H1 (cell line): ENCODE data around the gene DUSP2. TPM values are rescaled to one million over a fixed set of nuclear protein-coding genes. Genes with fewer than 3 reads are reported as not detected.

ENCODE experiments used
- CTCF ChIA-PET: fragments of 300-600 bp; sonication (Branson Sonifier 250); formaldehyde crosslinking; loops from one replicate; lab custom pipeline; 2021; ENCODE audit not compliant: partially characterized antibody; lab: Charles Lee
- POLR2A ChIA-PET: fragments of 300-600 bp; sonication (Branson Sonifier 250); formaldehyde crosslinking; loops from one replicate; lab custom pipeline; 2021; ENCODE audit warnings: inconsistent platforms; ENCODE audit not compliant: partially characterized antibody; lab: Charles Lee
- DNase-seq, 2 experiments: peaks; one replicate each; pipeline versions ENCODE4 v3.0.0 to v3.0.0-alpha.2; 2010 to 2022; ENCODE audit warnings: low spot score in 2 of 2, low read depth in 1 of 2, mixed read lengths in 1 of 2
- FAIRE-seq: peaks from 2 replicates; lab custom pipeline; 2011; peaks lifted over from hg19 to GRCh38; lab: Jason Lieb, UNC
- H2AFZ ChIP-seq: 2 replicates; pipeline ENCODE4 v1.8.1; 2012; ENCODE audit warnings: low read length, inconsistent platforms
- H2AK5ac ChIP-seq: 2 replicates; pipeline ENCODE4 v1.6.1; 2013; ENCODE audit warnings: low read depth, low read length
- H2BK120ac ChIP-seq: replicated peaks from 2 replicates; pipeline ENCODE3; 2013; ENCODE audit warnings: low read depth, low read length, inconsistent platforms
- H2BK12ac ChIP-seq: 2 replicates; pipeline ENCODE4 v1.6.1; 2013; ENCODE audit warnings: low read depth, low read length
- H2BK15ac ChIP-seq: 2 replicates; pipeline ENCODE4 v1.6.1; 2013; ENCODE audit warnings: low read length
- H2BK20ac ChIP-seq: 2 replicates; pipeline ENCODE4 v1.6.1; 2013; ENCODE audit warnings: low read length
- H2BK5ac ChIP-seq: 2 replicates; pipeline ENCODE4 v1.6.1; 2013; ENCODE audit warnings: low read depth, low read length
- H3K14ac ChIP-seq: 2 replicates; pipeline ENCODE4 v1.6.1; 2013; ENCODE audit warnings: inconsistent platforms; ENCODE audit not compliant: insufficient read length
- H3K18ac ChIP-seq: 2 replicates; pipeline ENCODE4 v1.6.1; 2013; ENCODE audit warnings: low read length; ENCODE audit errors: extremely low read depth
- H3K23ac ChIP-seq: 2 replicates; pipeline ENCODE4 v1.6.1; 2013; ENCODE audit warnings: inconsistent platforms; ENCODE audit not compliant: insufficient read length
- H3K23me2 ChIP-seq: 2 replicates; pipeline ENCODE4 v1.6.1; 2013; ENCODE audit warnings: low read depth, low read length
- H3K27ac ChIP-seq: 2 replicates; pipeline ENCODE4 v1.6.1; 2011; ENCODE audit warnings: low read depth, low read length, inconsistent platforms
- H3K27me3 ChIP-seq, 4 experiments: replicated peaks in 1 of 4; 1 replicate in 1 of 4; 2 replicates in 3 of 4; pipeline versions ENCODE4 v1.6.1 to v1.8.1; 2011 to 2013; ENCODE audit warnings: low read length in 3 of 4, mild to moderate bottlenecking in 3 of 4, inconsistent platforms in 2 of 4, mixed read lengths in 2 of 4, moderate library complexity in 1 of 4; ENCODE audit not compliant: control insufficient read depth in 3 of 4, insufficient read depth in 3 of 4; ENCODE audit errors: extremely low read depth in 1 of 4
- H3K36me3 ChIP-seq, 4 experiments: 2 replicates each; pipeline versions ENCODE4 v1.6.1 to v1.8.1; 2011 to 2013; ENCODE audit warnings: mild to moderate bottlenecking in 4 of 4, low read length in 3 of 4, moderate library complexity in 2 of 4, control low read depth in 1 of 4, inconsistent platforms in 1 of 4; ENCODE audit not compliant: insufficient read depth in 4 of 4, control insufficient read depth in 2 of 4
- H3K4ac ChIP-seq: replicated peaks from 2 replicates; pipeline ENCODE3; 2013; ENCODE audit warnings: low read length, low read depth, mixed read lengths, inconsistent platforms; ENCODE audit not compliant: insufficient read length
- H3K4me1 ChIP-seq, 4 experiments: replicated peaks in 1 of 4; 1 replicate in 1 of 4; 2 replicates in 3 of 4; pipeline versions ENCODE4 v1.6.1 to v1.8.1; 2011 to 2013; ENCODE audit warnings: low read length in 3 of 4, inconsistent platforms in 2 of 4, mixed read lengths in 1 of 4; ENCODE audit not compliant: insufficient read depth in 4 of 4, control insufficient read depth in 3 of 4
- H3K4me2 ChIP-seq, 2 experiments: 2 replicates each; pipeline versions ENCODE4 v1.6.1 to v1.8.1; 2011 to 2013; ENCODE audit warnings: low read depth in 2 of 2, low read length in 2 of 2, control low read depth in 1 of 2, inconsistent platforms in 1 of 2, mild to moderate bottlenecking in 1 of 2; ENCODE audit not compliant: insufficient read depth in 1 of 2
- H3K4me3 ChIP-seq, 4 experiments: fragments of 200-600, 300-600 bp in 1 of 4; sonication (generic), shearing (Covaris generic), sonication (Bioruptor Twin) in 1 of 4; 2 replicates each; pipeline versions ENCODE4 v1.5.1 to v1.8.1; 2011 to 2016; ENCODE audit warnings: low read length in 4 of 4, low read depth in 3 of 4, control low read depth in 2 of 4, inconsistent platforms in 2 of 4, mild to moderate bottlenecking in 2 of 4, mixed read lengths in 1 of 4, moderate library complexity in 1 of 4; ENCODE audit not compliant: insufficient read depth in 2 of 4; ENCODE audit errors: extremely low read depth in 1 of 4
- H3K56ac ChIP-seq: replicated peaks from 2 replicates; pipeline ENCODE3; 2013; ENCODE audit warnings: low read depth, mild to moderate bottlenecking, mixed read lengths, low read length, inconsistent platforms; ENCODE audit not compliant: insufficient read length
- H3K79me1 ChIP-seq: 2 replicates; pipeline ENCODE4 v1.6.1; 2013; ENCODE audit warnings: low read depth, low read length, control low read depth
- H3K79me2 ChIP-seq, 2 experiments: 2 replicates each; pipeline versions ENCODE4 v1.6.1 to v1.8.1; 2012 to 2013; ENCODE audit warnings: low read length in 2 of 2, mild to moderate bottlenecking in 2 of 2, inconsistent platforms in 1 of 2; ENCODE audit not compliant: insufficient read depth in 2 of 2, control insufficient read depth in 1 of 2
- H3K9ac ChIP-seq, 4 experiments: replicated peaks in 1 of 4; 1 replicate in 1 of 4; 2 replicates in 3 of 4; pipeline versions ENCODE4 v1.6.1 to v1.8.1; 2011 to 2013; ENCODE audit warnings: low read depth in 3 of 4, low read length in 3 of 4, control low read depth in 2 of 4, mild to moderate bottlenecking in 2 of 4, moderate library complexity in 2 of 4, inconsistent platforms in 1 of 4; ENCODE audit errors: extremely low read depth in 1 of 4
- H3K9me3 ChIP-seq, 2 experiments: 2 replicates each; pipeline versions ENCODE4 v1.6.1 to v1.8.1; 2012 to 2013; ENCODE audit warnings: mild to moderate bottlenecking in 2 of 2, moderate library complexity in 2 of 2, control low read depth in 1 of 2, inconsistent platforms in 1 of 2, low read depth in 1 of 2, low read length in 1 of 2, mixed read lengths in 1 of 2; ENCODE audit not compliant: insufficient read depth in 2 of 2
- H4K20me1 ChIP-seq, 2 experiments: replicated peaks in 1 of 2; 2 replicates each; pipeline versions ENCODE3 to v1.8.1; 2011 to 2013; ENCODE audit warnings: inconsistent platforms in 2 of 2, low read length in 2 of 2, mild to moderate bottlenecking in 1 of 2; ENCODE audit not compliant: insufficient read depth in 2 of 2, control insufficient read depth in 1 of 2
- H4K5ac ChIP-seq: 2 replicates; pipeline ENCODE4 v1.6.1; 2013; ENCODE audit warnings: low read length, low read depth, mixed read lengths, inconsistent platforms; ENCODE audit not compliant: insufficient read length
- H4K8ac ChIP-seq: 2 replicates; pipeline ENCODE4 v1.8.0; 2013; ENCODE audit warnings: mild to moderate bottlenecking, moderate library complexity, low read length, inconsistent platforms; ENCODE audit not compliant: insufficient read depth; ENCODE audit errors: extremely low read depth
- H4K91ac ChIP-seq: replicated peaks from 2 replicates; pipeline ENCODE3; 2013; ENCODE audit warnings: low read length, mixed read lengths, inconsistent platforms; ENCODE audit not compliant: insufficient read length
- ASH2L ChIP-seq: fragments of 200-600, 300-600 bp; sonication (generic); IDR thresholded peaks from one replicate; pipeline ENCODE4 v1.7.1; 2017; ENCODE audit warnings: low read length
- FOSL1 ChIP-seq: IDR thresholded peaks from 2 replicates; pipeline ENCODE4 v1.6.1; 2011; ENCODE audit warnings: mild to moderate bottlenecking, low read depth, low read length, moderate library complexity; ENCODE audit not compliant: insufficient read depth
- PHF8 ChIP-seq: fragments of 200-600 bp; sonication (generic); conservative IDR thresholded peaks from 2 replicates; pipeline ENCODE4 v1.7.1; 2012; ENCODE audit warnings: low read depth, mild to moderate bottlenecking, inconsistent platforms, low read length, moderate library complexity
- POU5F1 ChIP-seq: IDR thresholded peaks from 2 replicates; pipeline ENCODE4 v1.6.1; 2011; ENCODE audit warnings: low read depth, mild to moderate bottlenecking, low read length, moderate library complexity
- SP2 ChIP-seq: IDR thresholded peaks from 2 replicates; pipeline ENCODE4 v1.6.1; 2012; ENCODE audit warnings: mild to moderate bottlenecking, low read length, inconsistent platforms
- ZNF274 ChIP-seq: IDR thresholded peaks from 2 replicates; pipeline ENCODE4 v1.7.0; 2012; ENCODE audit warnings: low read length, borderline replicate concordance; ENCODE audit errors: extremely low read depth
- WGBS, 2 experiments: shearing (Covaris generic) in 1 of 2; methylation state at CpG; one replicate each; pipeline versions ENCODE4 v1.1.6 to v1.1.7; 2013 to 2015; ENCODE audit warnings: low lambda C conversion rate in 2 of 2, mixed read lengths in 2 of 2, inconsistent platforms in 1 of 2, low coverage in 1 of 2, missing lambda C conversion rate in 1 of 2; ENCODE audit not compliant: insufficient replicate concordance in 2 of 2, insufficient coverage in 1 of 2, insufficient read length in 1 of 2; ENCODE audit errors: extremely low coverage in 1 of 2, missing lambda C conversion rate in 1 of 2; 5-methylcytosine and 5-hydroxymethylcytosine counted together
- polyA plus RNA-seq, 7 experiments: library from polyadenylated mRNA; depleted of rRNA in 3 of 7; stranded (reverse) in 5 of 7; unstranded in 2 of 7; fragments of >200 nt in 5 of 7; fragments of 200-250 nt in 2 of 7; gene quantifications; 1 replicate in 5 of 7; 2 replicates in 1 of 7; 4 replicates in 1 of 7; pipeline versions ENCODE4 v1.2.1 to v1.2.3, GENCODE V29; 2011 to 2013; ENCODE audit warnings: missing spikeins in 2 of 7, mixed read lengths in 2 of 7
- total RNA-seq: library from RNA; stranded (reverse); fragmentation: NEBNext Ultra II Directional; extraction: Animal tissue kit (Norgen Biotek cat#: 25700); gene quantifications from 2 replicates; pipeline ENCODE4 v1.2.1, GENCODE V29; 2021

DUSP2 gene
- total and polyA plus RNA-seq, 2 of the 8 experiments (the other 6 are each of a cell fraction or from before 2014, with no cell fraction given) = 10.1 to 10.4 TPM

DNA sequence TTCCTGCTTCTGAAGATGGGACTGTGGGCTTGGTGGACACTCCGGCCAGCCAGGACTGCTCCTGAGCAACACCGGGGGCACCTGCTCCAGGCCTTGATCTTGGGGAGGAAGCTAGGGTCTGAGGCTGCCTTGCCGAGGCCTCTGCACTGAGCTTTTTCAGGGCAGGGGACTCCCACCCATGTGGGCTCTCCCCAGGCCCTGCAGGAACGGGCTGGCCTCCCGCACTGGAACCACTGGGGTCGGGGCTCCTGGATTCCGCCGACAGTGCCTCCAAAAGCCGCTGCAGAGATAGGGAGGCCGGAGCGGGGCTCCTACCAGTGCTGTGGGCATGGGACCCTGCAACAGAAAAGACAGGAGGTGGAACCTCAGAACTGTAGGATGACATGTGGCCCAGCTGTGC, 21.3 kb downstream of the DUSP2 start:
- no peak overlapping the region for H2AFZ ChIP-seq
- H4K91ac ChIP-seq = no peak overlapping the region
- DNase-seq (no peak), FAIRE-seq (no peak)
- H3K27me3 ChIP-seq = peaks cover 0 to 2% (median 0%) of the 10 kb centered on the region in 4 experiments; a peak in 3 of 7 replicates
- H3K9me3 ChIP-seq = no peaks in the 10 kb centered on the region
- no peak overlapping the region for H3K23ac ChIP-seq
- H2BK15ac ChIP-seq = no peak overlapping the region
- no peak overlapping the region for H2BK120ac ChIP-seq
- no peak overlapping the region for H4K8ac ChIP-seq
- H3K9ac ChIP-seq = no peak overlapping the region
- H3K4me3 ChIP-seq = no peak overlapping the region
- H3K23me2 ChIP-seq = no peaks in the 10 kb centered on the region
- no peaks in the 10 kb centered on the region for H4K20me1 ChIP-seq
- H3K56ac ChIP-seq = no peak overlapping the region
- H2AK5ac ChIP-seq = no peak overlapping the region
- no peak overlapping the region for H2BK20ac ChIP-seq
- H3K18ac ChIP-seq = no peak overlapping the region
- CTCF ChIA-PET = interaction anchor here (1.0 to 3.2 kb wide), 7 partner anchors 15 to 131 kb away, joined by 3 to 12 read pairs (median 5); partner anchors contain the start of gene ASTL
- peaks cover 0 to 4% (median 2%) of the 10 kb centered on the region in 4 experiments; a peak in 3 of 7 replicates for H3K4me1 ChIP-seq
- WGBS, 2 experiments = 88% methylated on average over 11 of the region's 11 CpGs; no CpG with 5 or more reads in 1 of the 2 experiments
- H4K5ac ChIP-seq = no peak overlapping the region
- H3K79me1 ChIP-seq = no peaks in the 10 kb centered on the region
- no peak overlapping the region for H2BK12ac ChIP-seq
- H3K79me2 ChIP-seq = no peaks in the 10 kb centered on the region
- no peak overlapping the region for H2BK5ac ChIP-seq
- no peaks in the 10 kb centered on the region for H3K36me3 ChIP-seq
- POLR2A ChIA-PET = no interaction called here
- no peak overlapping the region for H3K4me2 ChIP-seq
- H3K27ac ChIP-seq = no peak overlapping the region
- no peak overlapping the region for H3K14ac ChIP-seq
- no peak overlapping the region for H3K4ac ChIP-seq
- TF ChIP-seq PHF8 (no peak), ASH2L (no peak), FOSL1 (no peak), ZNF274 (no peak), SP2 (no peak), POU5F1 (no peak)
